Measurements from ENCODE around the gene IGF2.

The IGF2 gene

GRCh38 chr11:2182075-2182474 is 42.9 kb upstream of the IGF2 start:
- Histone ChIP-seq H3K27me3 (ENCODE audit: insufficient read depth, poor library complexity, severe bottlenecking) (peaks cover 17% of the 10 kb centered on the region), H3K27ac (replicated peaks) (no peak overlapping the region), H3K4me3 (replicated peaks; ENCODE audit: insufficient read depth, low read length) (no peak overlapping the region)
- no peak for DNase-seq (ENCODE audit: low read depth in 1 of 2, low spot score in 1 of 2)
- no peak for TF ChIP-seq GABPA (IDR thresholded peaks at IDR 0.05; ENCODE audit: low read depth)

DNA sequence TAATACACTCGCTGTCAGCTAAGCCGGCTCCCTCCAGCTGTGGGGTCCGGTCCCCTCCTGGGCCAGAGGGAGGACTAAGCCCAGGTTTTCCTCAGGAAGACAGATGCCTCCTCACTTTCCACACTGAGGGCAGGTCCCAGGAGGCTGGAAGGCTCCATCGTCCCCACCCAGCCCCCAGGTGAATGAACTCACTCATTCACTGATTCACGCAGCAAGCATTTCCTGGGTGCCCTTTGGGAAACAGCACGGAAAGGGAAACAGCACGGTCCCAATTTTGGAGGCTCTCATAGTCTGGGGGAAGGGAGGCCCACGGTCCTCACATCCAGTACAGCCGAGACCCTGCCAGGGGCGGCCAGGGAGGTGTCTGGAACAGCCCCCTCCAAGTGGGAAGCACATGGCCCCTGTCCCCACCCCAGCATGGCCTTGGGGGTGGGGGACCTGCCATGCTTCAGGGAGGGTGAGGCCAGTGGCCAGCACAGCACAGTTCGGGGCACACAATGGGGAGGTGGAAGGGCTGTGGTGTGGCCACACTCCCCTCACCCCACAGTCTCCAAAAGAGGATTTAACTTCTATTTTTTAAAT is 41.7 kb upstream of the IGF2 start:
- no peak overlapping the region for H3K27ac ChIP-seq (replicated peaks)
- TF ChIP-seq POLR2AphosphoS5 (IDR thresholded peaks at IDR 0.05; ENCODE audit: low read depth) (no peak), SPI1 (IDR thresholded peaks at IDR 0.05; ENCODE audit: borderline replicate concordance, low read depth) (no peak), GABPA (IDR thresholded peaks at IDR 0.05; ENCODE audit: low read depth) (no peak)
- TF ChIP-seq, protein P1, sequence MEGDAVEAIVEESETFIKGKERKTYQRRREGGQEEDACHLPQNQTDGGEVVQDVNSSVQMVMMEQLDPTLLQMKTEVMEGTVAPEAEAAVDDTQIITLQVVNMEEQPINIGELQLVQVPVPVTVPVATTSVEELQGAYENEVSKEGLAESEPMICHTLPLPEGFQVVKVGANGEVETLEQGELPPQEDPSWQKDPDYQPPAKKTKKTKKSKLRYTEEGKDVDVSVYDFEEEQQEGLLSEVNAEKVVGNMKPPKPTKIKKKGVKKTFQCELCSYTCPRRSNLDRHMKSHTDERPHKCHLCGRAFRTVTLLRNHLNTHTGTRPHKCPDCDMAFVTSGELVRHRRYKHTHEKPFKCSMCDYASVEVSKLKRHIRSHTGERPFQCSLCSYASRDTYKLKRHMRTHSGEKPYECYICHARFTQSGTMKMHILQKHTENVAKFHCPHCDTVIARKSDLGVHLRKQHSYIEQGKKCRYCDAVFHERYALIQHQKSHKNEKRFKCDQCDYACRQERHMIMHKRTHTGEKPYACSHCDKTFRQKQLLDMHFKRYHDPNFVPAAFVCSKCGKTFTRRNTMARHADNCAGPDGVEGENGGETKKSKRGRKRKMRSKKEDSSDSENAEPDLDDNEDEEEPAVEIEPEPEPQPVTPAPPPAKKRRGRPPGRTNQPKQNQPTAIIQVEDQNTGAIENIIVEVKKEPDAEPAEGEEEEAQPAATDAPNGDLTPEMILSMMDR (IDR thresholded peaks at IDR 0.05; ENCODE audit: insufficient read depth, low read length): no peak
- TF ChIP-seq, protein P2, sequence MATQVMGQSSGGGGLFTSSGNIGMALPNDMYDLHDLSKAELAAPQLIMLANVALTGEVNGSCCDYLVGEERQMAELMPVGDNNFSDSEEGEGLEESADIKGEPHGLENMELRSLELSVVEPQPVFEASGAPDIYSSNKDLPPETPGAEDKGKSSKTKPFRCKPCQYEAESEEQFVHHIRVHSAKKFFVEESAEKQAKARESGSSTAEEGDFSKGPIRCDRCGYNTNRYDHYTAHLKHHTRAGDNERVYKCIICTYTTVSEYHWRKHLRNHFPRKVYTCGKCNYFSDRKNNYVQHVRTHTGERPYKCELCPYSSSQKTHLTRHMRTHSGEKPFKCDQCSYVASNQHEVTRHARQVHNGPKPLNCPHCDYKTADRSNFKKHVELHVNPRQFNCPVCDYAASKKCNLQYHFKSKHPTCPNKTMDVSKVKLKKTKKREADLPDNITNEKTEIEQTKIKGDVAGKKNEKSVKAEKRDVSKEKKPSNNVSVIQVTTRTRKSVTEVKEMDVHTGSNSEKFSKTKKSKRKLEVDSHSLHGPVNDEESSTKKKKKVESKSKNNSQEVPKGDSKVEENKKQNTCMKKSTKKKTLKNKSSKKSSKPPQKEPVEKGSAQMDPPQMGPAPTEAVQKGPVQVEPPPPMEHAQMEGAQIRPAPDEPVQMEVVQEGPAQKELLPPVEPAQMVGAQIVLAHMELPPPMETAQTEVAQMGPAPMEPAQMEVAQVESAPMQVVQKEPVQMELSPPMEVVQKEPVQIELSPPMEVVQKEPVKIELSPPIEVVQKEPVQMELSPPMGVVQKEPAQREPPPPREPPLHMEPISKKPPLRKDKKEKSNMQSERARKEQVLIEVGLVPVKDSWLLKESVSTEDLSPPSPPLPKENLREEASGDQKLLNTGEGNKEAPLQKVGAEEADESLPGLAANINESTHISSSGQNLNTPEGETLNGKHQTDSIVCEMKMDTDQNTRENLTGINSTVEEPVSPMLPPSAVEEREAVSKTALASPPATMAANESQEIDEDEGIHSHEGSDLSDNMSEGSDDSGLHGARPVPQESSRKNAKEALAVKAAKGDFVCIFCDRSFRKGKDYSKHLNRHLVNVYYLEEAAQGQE (IDR thresholded peaks at IDR 0.05; ENCODE audit: insufficient replicate concordance, low read depth): no peak
- no peak for DNase-seq (ENCODE audit: low read depth in 1 of 2, low spot score in 1 of 2)
- H3K4me3 ChIP-seq (replicated peaks; ENCODE audit: insufficient read depth, low read length): no peak overlapping the region
- peaks cover 17% of the 10 kb centered on the region for H3K27me3 ChIP-seq (ENCODE audit: insufficient read depth, poor library complexity, severe bottlenecking)

DNA sequence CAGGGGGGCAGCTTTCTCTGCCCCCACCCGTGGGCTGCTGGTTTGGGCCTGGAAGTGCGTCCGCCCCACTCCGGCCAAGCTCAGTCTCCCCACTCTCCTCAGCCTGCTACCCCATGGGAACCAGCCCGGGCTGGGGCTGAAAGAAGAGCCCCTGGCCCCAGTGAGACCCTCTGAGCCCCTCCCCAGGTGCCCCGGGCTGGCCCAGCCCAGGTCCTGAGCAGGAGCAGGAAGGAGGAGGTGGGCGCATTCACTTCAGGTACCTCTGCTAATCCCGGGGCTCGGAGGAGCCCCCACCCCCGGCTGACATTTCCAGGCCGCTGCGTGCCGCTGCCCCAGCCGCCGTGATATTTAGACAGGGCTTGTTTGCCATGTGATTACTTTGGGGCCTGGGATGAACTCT is 41.2 kb upstream of the IGF2 start:
- DNase-seq (ENCODE audit: low read depth in 1 of 2, low spot score in 1 of 2): no peak
- TF ChIP-seq, protein P1 (IDR thresholded peaks at IDR 0.05; ENCODE audit: insufficient read depth, low read length): no peak
- TF ChIP-seq SPI1 (IDR thresholded peaks at IDR 0.05; ENCODE audit: borderline replicate concordance, low read depth) (no peak), GABPA (IDR thresholded peaks at IDR 0.05; ENCODE audit: low read depth) (no peak), POLR2AphosphoS5 (IDR thresholded peaks at IDR 0.05; ENCODE audit: low read depth) (no peak)
- TF ChIP-seq, protein P2 (IDR thresholded peaks at IDR 0.05; ENCODE audit: insufficient replicate concordance, low read depth): no peak
- Histone ChIP-seq H3K27me3 (ENCODE audit: insufficient read depth, poor library complexity, severe bottlenecking) (peaks cover 14% of the 10 kb centered on the region), H3K27ac (replicated peaks) (no peak overlapping the region), H3K4me3 (replicated peaks; ENCODE audit: insufficient read depth, low read length) (no peak overlapping the region)

DNA sequence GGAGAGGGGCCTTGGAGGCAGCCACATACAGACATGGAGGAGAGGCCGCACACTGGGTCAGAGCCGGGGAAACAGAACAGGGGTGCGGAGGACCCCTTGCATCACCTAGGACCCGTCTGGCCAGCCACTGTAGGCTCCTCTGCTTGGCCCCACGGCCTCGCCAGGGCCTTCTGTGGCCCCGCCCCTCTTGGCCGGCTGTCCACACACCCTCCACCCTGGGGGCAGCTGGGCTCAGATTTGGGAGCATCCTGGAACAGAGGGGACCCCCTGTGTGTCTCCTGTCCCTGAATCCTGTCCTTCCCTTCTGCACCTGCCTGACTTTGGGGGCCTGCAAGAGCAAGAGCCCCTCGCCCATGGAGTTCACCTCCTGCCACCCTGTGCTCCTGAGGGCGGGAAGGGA is 40.3 kb upstream of the IGF2 start:
- TF ChIP-seq POLR2AphosphoS5 (IDR thresholded peaks at IDR 0.05; ENCODE audit: low read depth): no peak
- TF ChIP-seq, protein P2 (IDR thresholded peaks at IDR 0.05; ENCODE audit: insufficient replicate concordance, low read depth): no peak
- no peak for TF ChIP-seq SPI1 (IDR thresholded peaks at IDR 0.05; ENCODE audit: borderline replicate concordance, low read depth)
- TF ChIP-seq, protein P1 (IDR thresholded peaks at IDR 0.05; ENCODE audit: insufficient read depth, low read length): no peak
- no peak for TF ChIP-seq GABPA (IDR thresholded peaks at IDR 0.05; ENCODE audit: low read depth)
- no peak for DNase-seq (ENCODE audit: low read depth in 1 of 2, low spot score in 1 of 2)
- H3K27me3 ChIP-seq (ENCODE audit: insufficient read depth, poor library complexity, severe bottlenecking): peaks cover 6% of the 10 kb centered on the region
- H3K4me3 ChIP-seq (replicated peaks; ENCODE audit: insufficient read depth, low read length): no peak overlapping the region
- H3K27ac ChIP-seq (replicated peaks): no peak overlapping the region

All from HL-60 (cell line).